Astrocyte (in vitro differentiated cells and primary cell): ENCODE measurements around the gene POLR2E. TPM values are rescaled to one million over a fixed set of nuclear protein-coding genes. Genes with fewer than 3 reads are reported as not detected.

ENCODE experiments used
- DNase-seq: peaks from one replicate; pipeline ENCODE4 v3.0.0-alpha.2; 2010; ENCODE audit warnings: low read depth
- FAIRE-seq: peaks from 2 replicates; lab custom pipeline; 2011; peaks lifted over from hg19 to GRCh38; lab: Jason Lieb, UNC
- H2AFZ ChIP-seq: 2 replicates; pipeline ENCODE4 v1.6.0; 2012; ENCODE audit warnings: low read depth, low read length, inconsistent platforms
- H3K27ac ChIP-seq: 2 replicates; pipeline ENCODE4 v1.5.1; 2011; ENCODE audit warnings: low read depth, low read length, inconsistent platforms
- H3K27me3 ChIP-seq: 2 replicates; pipeline ENCODE4 v1.6.0; 2011; ENCODE audit warnings: low read length, inconsistent platforms; ENCODE audit not compliant: insufficient read depth
- H3K36me3 ChIP-seq: 2 replicates; pipeline ENCODE4 v1.5.1; 2011; ENCODE audit warnings: low read length, inconsistent platforms; ENCODE audit not compliant: insufficient read depth
- H3K4me1 ChIP-seq: 2 replicates; pipeline ENCODE4 v1.5.1; 2011; ENCODE audit warnings: low read length, inconsistent platforms; ENCODE audit not compliant: insufficient read depth
- H3K4me2 ChIP-seq: 2 replicates; pipeline ENCODE4 v1.6.0; 2012; ENCODE audit warnings: low read length, inconsistent platforms
- H3K4me3 ChIP-seq: 2 replicates; pipeline ENCODE4 v1.5.1; 2011; ENCODE audit warnings: low read depth, mild to moderate bottlenecking, low read length, inconsistent platforms; ENCODE audit not compliant: insufficient read depth
- H3K79me2 ChIP-seq: 2 replicates; pipeline ENCODE4 v1.6.0; 2012; ENCODE audit warnings: mild to moderate bottlenecking, low read length, inconsistent platforms; ENCODE audit not compliant: insufficient read depth
- H3K9ac ChIP-seq: 2 replicates; pipeline ENCODE4 v1.6.0; 2012; ENCODE audit warnings: mild to moderate bottlenecking, low read length, inconsistent platforms
- H3K9me3 ChIP-seq: 2 replicates; pipeline ENCODE4 v1.5.1; 2012; ENCODE audit warnings: low read depth, mild to moderate bottlenecking, low read length, inconsistent platforms; ENCODE audit not compliant: insufficient read depth
- H4K20me1 ChIP-seq: 2 replicates; pipeline ENCODE4 v1.6.0; 2012; ENCODE audit warnings: low read length, inconsistent platforms; ENCODE audit not compliant: insufficient read depth
- H3K27ac Mint-ChIP-seq: one replicate; pipeline ENCODE4 v1.8.0; 2021; ENCODE audit warnings: mild to moderate bottlenecking, mixed read lengths; ENCODE audit not compliant: unreplicated experiment
- H3K27me3 Mint-ChIP-seq: one replicate; pipeline ENCODE4 v1.8.0; 2021; ENCODE audit warnings: low read depth, mixed read lengths; ENCODE audit not compliant: unreplicated experiment
- H3K36me3 Mint-ChIP-seq: one replicate; pipeline ENCODE4 v1.8.0; 2021; ENCODE audit warnings: low read depth, mixed read lengths; ENCODE audit not compliant: unreplicated experiment
- H3K4me1 Mint-ChIP-seq: one replicate; pipeline ENCODE4 v1.8.0; 2021; ENCODE audit warnings: low read depth, mixed read lengths; ENCODE audit not compliant: unreplicated experiment
- H3K4me3 Mint-ChIP-seq: one replicate; pipeline ENCODE4 v1.8.0; 2021; ENCODE audit warnings: mild to moderate bottlenecking, moderate library complexity, mixed read lengths; ENCODE audit not compliant: unreplicated experiment
- H3K9me3 Mint-ChIP-seq: one replicate; pipeline ENCODE4 v1.8.0; 2021; ENCODE audit warnings: mild to moderate bottlenecking, mixed read lengths; ENCODE audit not compliant: unreplicated experiment
- CTCF ChIP-seq: IDR thresholded peaks from 2 replicates; pipeline ENCODE4 v1.5.1; 2011; ENCODE audit warnings: low read depth, mild to moderate bottlenecking, inconsistent platforms, low read length, moderate library complexity; ENCODE audit not compliant: insufficient read depth
- EZH2 ChIP-seq: IDR thresholded peaks from 2 replicates; pipeline ENCODE4 v1.6.1; 2012; ENCODE audit warnings: mild to moderate bottlenecking, low read length, inconsistent platforms; ENCODE audit not compliant: insufficient read depth
- total RNA-seq: library from RNA; stranded (reverse); gene quantifications from 2 replicates; pipeline ENCODE4 v1.2.1, GENCODE V29; 2021

The POLR2E gene
- total RNA-seq, 1 donor from 2014 or later, result 207 TPM

- Histone ChIP-seq H3K4me3 (no peak overlapping the region), H3K4me1 (peaks cover 9% of the 10 kb centered on the region), H4K20me1 (peaks cover 29% of the 10 kb centered on the region), H3K9me3 (no peaks in the 10 kb centered on the region), H2AFZ (no peak overlapping the region), H3K9ac (no peak overlapping the region), H3K27me3 (no peaks in the 10 kb centered on the region), H3K4me2 (no peak overlapping the region), H3K27ac (no peak overlapping the region), H3K36me3 (no peaks in the 10 kb centered on the region), H3K79me2 (peaks cover 22% of the 10 kb centered on the region)
- no peak for TF ChIP-seq CTCF
- no peak for TF ChIP-seq EZH2
- Mint-ChIP-seq H3K9me3 (no peaks in the 10 kb centered on the region), H3K27me3 (no peaks in the 10 kb centered on the region), H3K4me3 (no peak overlapping the region), H3K4me1 (peaks cover 8% of the 10 kb centered on the region), H3K27ac (no peak overlapping the region), H3K36me3 (peaks cover 13% of the 10 kb centered on the region)
- no peak for DNase-seq
- FAIRE-seq, result no peak
Measured at GRCh38 chr19:1136621-1137317, 41.6 kb upstream of the POLR2E start.

GRCh38 chr19:1136201-1136600 is 41.0 kb upstream of the POLR2E start:
- Mint-ChIP-seq H3K27ac (no peak overlapping the region), H3K27me3 (no peaks in the 10 kb centered on the region), H3K4me3 (no peak overlapping the region), H3K9me3 (no peaks in the 10 kb centered on the region), H3K4me1 (peaks cover 8% of the 10 kb centered on the region), H3K36me3 (peaks cover 13% of the 10 kb centered on the region)
- no peak overlapping the region for H3K27ac ChIP-seq
- H3K9me3 ChIP-seq, result no peaks in the 10 kb centered on the region
- no peaks in the 10 kb centered on the region for H3K36me3 ChIP-seq
- no peaks in the 10 kb centered on the region for H3K27me3 ChIP-seq
- H4K20me1 ChIP-seq, result peaks cover 31% of the 10 kb centered on the region
- DNase-seq (no peak), FAIRE-seq (no peak)
- TF ChIP-seq CTCF (no peak), EZH2 (no peak)
- peaks cover 12% of the 10 kb centered on the region for H3K4me1 ChIP-seq
- no peak overlapping the region for H3K9ac ChIP-seq
- no peak overlapping the region for H3K4me3 ChIP-seq
- no peak overlapping the region for H2AFZ ChIP-seq
- no peak overlapping the region for H3K4me2 ChIP-seq
- H3K79me2 ChIP-seq, result peaks cover 28% of the 10 kb centered on the region

DNA sequence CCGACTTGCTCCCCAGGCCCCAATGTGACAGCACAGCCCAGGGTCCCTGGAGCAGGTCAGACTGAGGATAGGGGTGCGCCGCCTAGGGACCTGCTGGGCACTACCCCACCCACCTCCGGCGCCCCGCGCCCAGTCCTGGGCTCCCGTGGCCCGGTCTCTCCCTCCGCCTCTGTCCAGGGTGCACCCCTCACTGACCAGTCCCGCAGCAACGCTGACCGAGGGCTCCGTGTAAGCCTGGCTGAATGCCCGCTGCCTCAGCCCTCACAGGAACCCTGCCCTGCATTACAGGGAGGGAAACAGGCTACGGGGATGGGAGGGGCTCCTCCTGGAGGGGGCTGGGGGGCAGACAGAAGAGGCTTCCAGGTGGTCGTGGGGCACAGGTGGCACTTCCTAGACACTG is 40.3 kb upstream of the POLR2E start:
- H3K4me1 Mint-ChIP-seq, result peaks cover 8% of the 10 kb centered on the region
- DNase-seq, result no peak
- no peak overlapping the region for H3K4me2 ChIP-seq
- peaks cover 19% of the 10 kb centered on the region for H3K4me1 ChIP-seq
- no peaks in the 10 kb centered on the region for H3K27me3 ChIP-seq
- H3K36me3 ChIP-seq, result no peaks in the 10 kb centered on the region
- no peak overlapping the region for H2AFZ ChIP-seq
- H3K9ac ChIP-seq, result no peak overlapping the region
- no peaks in the 10 kb centered on the region for H3K27me3 Mint-ChIP-seq
- peaks cover 35% of the 10 kb centered on the region for H3K79me2 ChIP-seq
- no peak overlapping the region for H3K27ac Mint-ChIP-seq
- H3K9me3 ChIP-seq, result no peaks in the 10 kb centered on the region
- no peak for FAIRE-seq
- H4K20me1 ChIP-seq, result peaks cover 38% of the 10 kb centered on the region
- H3K36me3 Mint-ChIP-seq, result peaks cover 13% of the 10 kb centered on the region
- no peaks in the 10 kb centered on the region for H3K9me3 Mint-ChIP-seq
- no peak overlapping the region for H3K4me3 Mint-ChIP-seq
- no peak overlapping the region for H3K4me3 ChIP-seq
- H3K27ac ChIP-seq, result no peak overlapping the region
- TF ChIP-seq EZH2 (no peak), CTCF (no peak)
